HG03432 (cell line): ENCODE measurements around the gene LRRC61.
"Not testable (repeated sequence)": the region's sequence is repeated elsewhere in the genome, so short reads cannot be mapped to it uniquely, and the experiment has no call there.

Source experiments
- ATAC-seq: cut with Tn5 transposase; IDR thresholded peaks from one replicate; pipeline ENCODE4 v1.9.1; 2021; ENCODE audit warnings: mild to moderate bottlenecking, moderate library complexity; ENCODE audit not compliant: unreplicated experiment

Gene LRRC61

GRCh38 chr7:150307129-150307528 lies 16.0 kb upstream of the LRRC61 start:
- no peak for ATAC-seq

- ATAC-seq: no peak
Observed at GRCh38 chr7:150307904-150308303, 15.3 kb upstream of the LRRC61 start.

GRCh38 chr7:150308575-150308974 lies 14.6 kb upstream of the LRRC61 start:
- no peak for ATAC-seq

- no peak for ATAC-seq
Observed at GRCh38 chr7:150311146-150311545, 12.0 kb upstream of the LRRC61 start.

GRCh38 chr7:150311711-150312110 lies 11.4 kb upstream of the LRRC61 start:
- no peak for ATAC-seq

GRCh38 chr7:150312649-150313366 lies 10.3 kb upstream of the LRRC61 start:
- ATAC-seq: not testable (repeated sequence)

- no peak for ATAC-seq
Observed at GRCh38 chr7:150313367-150313809, 9.8 kb upstream of the LRRC61 start.

- ATAC-seq: no peak
Observed at GRCh38 chr7:150313870-150314269, 9.3 kb upstream of the LRRC61 start.

- ATAC-seq: no peak
Observed at GRCh38 chr7:150314639-150315239, 8.4 kb upstream of the LRRC61 start.

- ATAC-seq: not testable (repeated sequence)
Observed at GRCh38 chr7:150316987-150317386, 6.2 kb upstream of the LRRC61 start.

GRCh38 chr7:150317748-150318444 lies 5.3 kb upstream of the LRRC61 start:
- no peak for ATAC-seq

- no peak for ATAC-seq
Observed at GRCh38 chr7:150321788-150322113, 1.4 kb upstream of the LRRC61 start.

- ATAC-seq: peak; percentile 26
Observed at GRCh38 chr7:150322114-150322832, 882 bp upstream of the LRRC61 start.

- peak; percentile 26 for ATAC-seq
Observed at GRCh38 chr7:150323682-150324372, 672 bp downstream of the LRRC61 start.

- no peak for ATAC-seq
Observed at GRCh38 chr7:150324373-150324961, 1.3 kb downstream of the LRRC61 start.

- ATAC-seq: no peak
Observed at GRCh38 chr7:150325110-150325611, 2.0 kb downstream of the LRRC61 start.

GRCh38 chr7:150325901-150326300 lies 2.7 kb downstream of the LRRC61 start:
- no peak for ATAC-seq

GRCh38 chr7:150326657-150327268 lies 3.6 kb downstream of the LRRC61 start:
- no peak for ATAC-seq

- ATAC-seq: no peak
Observed at GRCh38 chr7:150327308-150327707, 4.2 kb downstream of the LRRC61 start.
